Nephron (organoid): ENCODE data around the gene CCDC93.

ENCODE experiments used
- H3K27ac Mint-ChIP-seq, 3 experiments: 2 replicates each; pipeline ENCODE4 v1.8.0; 2020; ENCODE audit warnings: mixed read lengths in 3 of 3, mild to moderate bottlenecking in 2 of 3, moderate library complexity in 1 of 3
- H3K27me3 Mint-ChIP-seq: 2 replicates; pipeline ENCODE4 v1.8.0; 2021; ENCODE audit warnings: low read depth, mild to moderate bottlenecking, moderate library complexity, mixed read lengths
- H3K36me3 Mint-ChIP-seq: 2 replicates; pipeline ENCODE4 v1.8.0; 2020; ENCODE audit warnings: low read depth, mixed read lengths
- H3K4me1 Mint-ChIP-seq: 2 replicates; pipeline ENCODE4 v1.8.0; 2020; ENCODE audit warnings: mixed read lengths
- H3K4me3 Mint-ChIP-seq, 3 experiments: 2 replicates each; pipeline ENCODE4 v1.8.0; 2020; ENCODE audit warnings: mild to moderate bottlenecking in 3 of 3, mixed read lengths in 3 of 3, moderate library complexity in 2 of 3
- H3K9me3 Mint-ChIP-seq: 2 replicates; pipeline ENCODE4 v1.8.0; 2020; ENCODE audit warnings: mixed read lengths
- CTCF ChIP-seq, 3 experiments: fragments of 200-600 bp; sonication (generic); IDR thresholded peaks; one replicate each; pipeline ENCODE4 v1.5.0; 2021; ENCODE audit warnings: antibody characterized with exemption in 3 of 3; ENCODE audit not compliant: unreplicated experiment in 3 of 3

The CCDC93 gene

GRCh38 chr2:118058951-118059350 is 45.1 kb upstream of the CCDC93 start:
- no peak for TF ChIP-seq CTCF (IDR thresholded peaks at IDR 0.05; ENCODE audit: unreplicated experiment in 3 of 3)
- Mint-ChIP-seq H3K9me3 (no peaks in the 10 kb centered on the region), H3K27me3 (peaks cover 4% of the 10 kb centered on the region), H3K4me3 (no peak overlapping the region), H3K27ac (peak overlapping the region in 1 of 3 experiments; percentile 48), H3K4me1 (peaks cover 32% of the 10 kb centered on the region), H3K36me3 (no peaks in the 10 kb centered on the region)

- no peaks in the 10 kb centered on the region for H3K36me3 Mint-ChIP-seq
- TF ChIP-seq CTCF (IDR thresholded peaks at IDR 0.05; ENCODE audit: unreplicated experiment in 3 of 3): no peak
- H3K9me3 Mint-ChIP-seq: no peaks in the 10 kb centered on the region
- no peak overlapping the region for H3K27ac Mint-ChIP-seq
- H3K27me3 Mint-ChIP-seq: peaks cover 8% of the 10 kb centered on the region
- no peak overlapping the region for H3K4me3 Mint-ChIP-seq
- H3K4me1 Mint-ChIP-seq: peaks cover 34% of the 10 kb centered on the region
These were observed 42.9 kb upstream of the CCDC93 start for GRCh38 chr2:118056801-118057200.

- H3K36me3 Mint-ChIP-seq: no peaks in the 10 kb centered on the region
- no peaks in the 10 kb centered on the region for H3K9me3 Mint-ChIP-seq
- H3K27ac Mint-ChIP-seq: no peak overlapping the region
- H3K27me3 Mint-ChIP-seq: peaks cover 5% of the 10 kb centered on the region
- no peak overlapping the region for H3K4me3 Mint-ChIP-seq
- TF ChIP-seq CTCF (IDR thresholded peaks at IDR 0.05; ENCODE audit: unreplicated experiment in 3 of 3): no peak
- peaks cover 36% of the 10 kb centered on the region for H3K4me1 Mint-ChIP-seq
These were observed 42.3 kb upstream of the CCDC93 start for GRCh38 chr2:118056165-118056534.

- Mint-ChIP-seq H3K27me3 (peaks cover 4% of the 10 kb centered on the region), H3K4me1 (peaks cover 40% of the 10 kb centered on the region), H3K36me3 (no peaks in the 10 kb centered on the region), H3K4me3 (no peak overlapping the region), H3K27ac (no peak overlapping the region), H3K9me3 (no peaks in the 10 kb centered on the region)
- no peak for TF ChIP-seq CTCF (IDR thresholded peaks at IDR 0.05; ENCODE audit: unreplicated experiment in 3 of 3)
These were observed 41.8 kb upstream of the CCDC93 start for GRCh38 chr2:118055512-118056164.

- Mint-ChIP-seq H3K36me3 (no peaks in the 10 kb centered on the region), H3K27me3 (peaks cover 4% of the 10 kb centered on the region), H3K4me1 (peaks cover 41% of the 10 kb centered on the region), H3K4me3 (no peak overlapping the region), H3K27ac (no peak overlapping the region), H3K9me3 (no peaks in the 10 kb centered on the region)
- TF ChIP-seq CTCF (IDR thresholded peaks at IDR 0.05; ENCODE audit: unreplicated experiment in 3 of 3): no peak
These were observed 40.5 kb upstream of the CCDC93 start for GRCh38 chr2:118054213-118055008.
